Neuron (in vitro differentiated cells): Measurements from ENCODE around the gene AQP2.
A peak's percentile ranks its signal among the peaks of the same experiment; 100 is the strongest.

ENCODE experiments used
- H2AFZ ChIP-seq: one replicate; pipeline ENCODE4 v1.6.1; 2013; ENCODE audit warnings: low read depth, mild to moderate bottlenecking, inconsistent platforms, low read length, moderate library complexity
- H3K27me3 ChIP-seq: one replicate; pipeline ENCODE4 v1.6.1; 2013; ENCODE audit warnings: low read length; ENCODE audit not compliant: insufficient read depth
- H3K36me3 ChIP-seq: one replicate; pipeline ENCODE4 v1.6.1; 2013; ENCODE audit warnings: low read length; ENCODE audit not compliant: insufficient read depth
- H3K4me1 ChIP-seq: one replicate; pipeline ENCODE4 v1.6.1; 2013; ENCODE audit warnings: low read length; ENCODE audit not compliant: insufficient read depth
- H3K4me3 ChIP-seq: 2 replicates; pipeline ENCODE4 v1.5.1; 2013; ENCODE audit warnings: mild to moderate bottlenecking, low read length, moderate library complexity
- H3K9me3 ChIP-seq: one replicate; pipeline ENCODE4 v1.6.1; 2013; ENCODE audit warnings: low read length

The AQP2 gene

DNA sequence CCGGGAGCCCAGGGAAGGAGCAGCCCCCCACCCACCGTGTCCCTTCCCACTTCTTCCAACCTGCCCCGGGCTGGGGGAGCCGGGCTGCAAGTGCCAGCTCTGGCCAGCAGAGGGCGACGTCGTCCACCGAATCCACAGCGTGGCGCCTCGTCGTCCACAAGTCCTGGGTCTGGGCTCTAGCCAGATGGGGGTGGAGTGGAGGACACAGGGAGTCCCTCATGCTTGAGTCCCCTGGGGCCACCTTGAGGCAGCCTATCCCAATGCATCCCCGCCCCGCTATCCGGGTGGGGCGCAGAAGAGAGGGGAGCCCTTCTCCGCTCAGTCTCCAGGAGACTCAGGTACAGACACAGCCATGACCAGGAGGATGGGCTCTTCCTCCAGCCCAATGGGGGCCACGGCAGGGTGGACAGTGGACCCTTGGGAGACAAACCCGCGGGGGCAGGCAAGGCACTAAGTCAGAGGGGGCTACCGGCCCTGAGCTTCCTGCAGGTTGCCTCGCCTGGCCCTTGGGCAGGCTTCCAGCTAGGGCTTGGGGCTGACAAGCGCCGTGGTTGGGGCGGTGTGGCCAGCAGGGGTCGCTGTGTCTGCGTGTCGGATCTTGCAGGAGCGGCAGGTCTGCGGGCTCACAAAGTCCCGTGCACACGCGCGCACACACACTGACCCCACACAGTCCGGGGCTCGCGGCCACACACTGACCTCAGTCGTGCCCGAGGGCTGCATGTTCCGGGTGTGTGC, 16.7 kb downstream of the AQP2 start:
- Histone ChIP-seq H2AFZ (peak overlapping the region; percentile 66), H3K4me3 (peak overlapping the region; percentile 2), H3K9me3 (no peaks in the 10 kb centered on the region), H3K36me3 (no peaks in the 10 kb centered on the region), H3K4me1 (peaks cover 3% of the 10 kb centered on the region), H3K27me3 (peaks cover 19% of the 10 kb centered on the region)

DNA sequence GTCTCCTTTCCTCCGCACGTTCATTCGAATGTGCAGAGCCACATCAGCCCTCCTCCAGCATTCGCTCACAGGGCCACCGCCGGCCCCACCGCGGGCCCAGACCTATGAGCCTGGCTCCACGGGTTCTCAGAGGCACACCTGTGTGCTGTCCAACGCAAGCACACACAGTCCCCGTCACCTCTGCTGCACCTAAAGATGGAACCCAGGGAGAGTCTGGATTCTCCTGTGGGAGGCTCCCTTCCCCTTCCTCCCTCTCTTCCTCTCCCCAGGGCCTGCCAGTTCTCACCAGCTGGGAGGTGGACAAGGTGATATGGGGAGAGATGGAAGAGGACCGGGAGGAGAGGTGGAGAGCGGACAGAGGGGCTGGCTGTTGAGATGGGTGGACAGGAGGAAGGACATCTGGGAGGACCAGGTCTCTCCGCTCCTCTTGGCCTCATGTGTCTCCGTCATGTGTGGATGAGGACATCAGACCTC, 17.3 kb downstream of the AQP2 start:
- H3K36me3 ChIP-seq: no peaks in the 10 kb centered on the region
- H3K27me3 ChIP-seq: peaks cover 19% of the 10 kb centered on the region
- H3K4me1 ChIP-seq: peaks cover 3% of the 10 kb centered on the region
- no peaks in the 10 kb centered on the region for H3K9me3 ChIP-seq
- H3K4me3 ChIP-seq: no peak overlapping the region
- H2AFZ ChIP-seq: peak overlapping the region; percentile 39

DNA sequence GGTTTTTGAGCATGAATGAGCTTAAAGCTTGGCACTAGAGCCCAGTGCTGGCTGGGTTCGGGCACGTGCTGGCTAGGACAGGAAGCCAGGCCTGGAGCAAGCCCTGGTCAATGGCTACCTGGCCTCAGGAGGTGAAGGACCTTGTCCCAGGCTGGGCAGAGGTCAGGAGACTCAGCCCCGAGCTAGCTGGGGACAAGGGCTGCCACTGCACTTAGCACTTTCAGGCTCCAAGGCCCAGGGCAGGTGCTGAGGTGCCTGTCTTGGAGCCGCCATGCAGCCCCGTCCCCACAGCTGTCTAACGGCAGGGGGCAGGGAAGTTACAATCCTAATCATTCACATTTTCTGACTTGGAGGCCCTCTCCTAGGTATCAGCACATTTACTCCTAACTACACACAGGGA, 17.9 kb downstream of the AQP2 start:
- no peaks in the 10 kb centered on the region for H3K36me3 ChIP-seq
- no peak overlapping the region for H3K4me3 ChIP-seq
- peaks cover 19% of the 10 kb centered on the region for H3K27me3 ChIP-seq
- H2AFZ ChIP-seq: no peak overlapping the region
- peaks cover 3% of the 10 kb centered on the region for H3K4me1 ChIP-seq
- no peaks in the 10 kb centered on the region for H3K9me3 ChIP-seq

DNA sequence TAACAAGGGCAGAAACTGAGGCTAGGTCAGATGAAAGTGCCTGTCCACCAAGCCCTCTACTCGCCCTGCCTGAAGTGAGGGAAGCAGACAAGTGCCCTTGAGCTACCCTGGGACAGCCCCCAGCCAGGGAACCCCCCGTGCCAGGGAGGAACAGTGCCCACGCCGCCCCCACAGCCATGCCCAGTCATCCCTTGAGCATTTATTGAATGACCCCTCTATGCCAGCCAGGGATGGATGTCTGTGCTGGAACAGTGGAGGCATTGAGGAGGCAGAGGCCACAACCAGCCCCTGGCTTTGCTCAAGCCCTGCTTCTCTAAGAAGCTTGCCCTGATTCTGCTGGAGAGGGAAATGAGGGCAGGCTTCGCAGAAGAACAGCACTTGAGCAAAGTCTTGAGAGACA, 18.5 kb downstream of the AQP2 start:
- Histone ChIP-seq H3K36me3 (no peaks in the 10 kb centered on the region), H3K4me1 (peaks cover 3% of the 10 kb centered on the region), H2AFZ (no peak overlapping the region), H3K4me3 (no peak overlapping the region), H3K27me3 (peaks cover 19% of the 10 kb centered on the region), H3K9me3 (no peaks in the 10 kb centered on the region)

DNA sequence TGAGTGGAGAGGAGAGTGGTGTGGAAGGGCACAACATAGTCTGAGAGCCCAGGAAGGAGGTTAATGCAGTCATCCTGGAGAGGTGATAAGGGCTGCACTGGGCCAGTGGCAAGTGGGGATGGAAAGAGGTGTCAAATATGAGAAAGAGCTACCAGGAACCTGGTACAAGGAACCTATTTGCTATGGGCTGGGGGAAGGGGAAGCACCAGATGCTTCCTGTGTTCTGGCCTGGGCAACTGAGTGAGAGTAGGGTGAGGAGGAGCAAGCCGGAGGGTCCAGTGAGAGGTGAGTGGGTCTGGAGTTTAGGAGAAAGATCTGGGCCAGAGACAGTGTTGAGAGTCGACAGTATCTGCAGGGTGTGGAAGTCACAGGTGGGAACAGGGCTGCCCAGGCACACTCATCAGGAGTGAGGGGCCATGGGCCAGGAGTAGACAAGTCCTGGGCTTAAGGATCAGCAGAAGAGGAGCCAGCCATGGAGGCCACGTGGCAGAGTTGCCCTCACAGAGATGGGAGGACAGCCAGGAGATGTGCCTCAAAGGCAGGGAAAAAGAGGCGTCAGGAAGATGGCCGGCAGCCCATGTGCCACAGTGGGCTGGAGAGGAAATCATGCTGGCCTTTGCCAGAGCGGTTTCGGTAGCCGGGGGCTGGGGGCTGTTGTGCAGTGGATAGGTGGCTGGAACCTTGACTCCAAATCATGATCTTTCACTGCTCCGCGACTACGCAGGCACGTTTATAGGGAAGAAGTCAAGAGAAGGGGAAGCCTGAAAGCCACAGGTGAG, 19.3 kb downstream of the AQP2 start:
- Histone ChIP-seq H3K27me3 (peaks cover 19% of the 10 kb centered on the region), H3K36me3 (no peaks in the 10 kb centered on the region), H3K4me1 (peaks cover 3% of the 10 kb centered on the region), H3K4me3 (no peak overlapping the region), H3K9me3 (no peaks in the 10 kb centered on the region), H2AFZ (no peak overlapping the region)

DNA sequence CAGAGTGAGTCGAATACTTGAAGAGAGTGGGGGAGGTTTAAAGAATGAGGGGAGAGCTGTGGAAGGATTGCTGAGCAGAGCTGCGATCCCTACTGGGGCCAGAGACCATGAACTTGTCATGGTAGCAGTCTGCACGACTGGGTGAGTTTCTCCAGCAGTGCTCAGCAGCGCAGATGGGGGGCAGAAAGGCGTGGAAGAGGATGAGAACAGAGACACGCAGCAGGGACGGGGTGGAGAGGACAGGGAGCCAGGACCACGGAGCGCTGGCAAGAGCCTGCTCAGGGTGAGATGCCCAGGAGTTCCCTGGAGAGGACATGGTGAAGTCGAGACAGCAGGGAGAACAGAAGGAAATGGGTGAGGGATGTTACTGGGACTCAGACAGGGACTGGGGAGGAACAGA, 20.1 kb downstream of the AQP2 start:
- Histone ChIP-seq H3K9me3 (no peaks in the 10 kb centered on the region), H3K4me3 (no peak overlapping the region), H3K27me3 (peaks cover 19% of the 10 kb centered on the region), H3K36me3 (no peaks in the 10 kb centered on the region), H3K4me1 (peaks cover 3% of the 10 kb centered on the region), H2AFZ (no peak overlapping the region)

DNA sequence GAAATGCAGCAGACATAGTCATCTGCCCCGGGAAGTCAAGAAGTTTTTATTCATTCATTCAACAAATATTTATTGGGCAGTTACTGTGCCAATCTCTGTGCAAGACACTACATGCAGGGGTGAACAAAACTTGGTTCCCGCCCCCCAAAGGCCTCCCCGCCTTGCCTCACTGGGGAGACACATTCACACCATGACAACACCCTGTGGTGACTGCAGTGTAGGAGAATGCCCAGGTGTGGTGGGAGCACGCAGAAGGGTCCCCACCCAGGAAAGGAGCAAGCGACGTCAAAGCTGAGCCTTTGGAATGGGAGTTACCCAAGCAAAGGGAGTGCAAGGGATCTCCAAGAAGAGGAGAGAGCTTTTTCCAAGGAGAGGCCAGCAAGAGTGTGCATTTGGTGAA, 20.6 kb downstream of the AQP2 start:
- Histone ChIP-seq H3K27me3 (peaks cover 17% of the 10 kb centered on the region), H3K4me3 (no peak overlapping the region), H3K9me3 (no peaks in the 10 kb centered on the region), H3K36me3 (no peaks in the 10 kb centered on the region), H3K4me1 (peaks cover 3% of the 10 kb centered on the region), H2AFZ (no peak overlapping the region)

DNA sequence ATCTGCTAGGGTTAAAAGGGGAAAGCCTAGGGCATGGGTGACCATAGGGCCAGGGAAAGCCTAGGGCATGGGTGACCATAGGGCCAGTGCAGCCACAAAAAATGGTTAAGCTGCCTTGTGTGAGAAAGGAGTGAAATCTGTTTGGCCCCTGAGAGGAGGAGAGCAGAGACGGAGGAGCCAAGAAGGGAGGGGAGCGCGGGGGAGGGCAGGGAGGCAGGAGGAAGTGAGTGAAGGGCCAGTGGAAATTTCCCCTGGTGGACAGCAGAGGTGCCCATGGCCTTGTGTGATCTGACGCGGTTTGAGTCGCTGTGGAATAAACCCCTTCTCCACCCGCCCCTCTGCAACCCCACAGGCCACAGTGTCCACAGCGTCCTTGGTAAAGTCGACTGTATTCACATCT, 21.6 kb downstream of the AQP2 start:
- H3K36me3 ChIP-seq: no peaks in the 10 kb centered on the region

DNA sequence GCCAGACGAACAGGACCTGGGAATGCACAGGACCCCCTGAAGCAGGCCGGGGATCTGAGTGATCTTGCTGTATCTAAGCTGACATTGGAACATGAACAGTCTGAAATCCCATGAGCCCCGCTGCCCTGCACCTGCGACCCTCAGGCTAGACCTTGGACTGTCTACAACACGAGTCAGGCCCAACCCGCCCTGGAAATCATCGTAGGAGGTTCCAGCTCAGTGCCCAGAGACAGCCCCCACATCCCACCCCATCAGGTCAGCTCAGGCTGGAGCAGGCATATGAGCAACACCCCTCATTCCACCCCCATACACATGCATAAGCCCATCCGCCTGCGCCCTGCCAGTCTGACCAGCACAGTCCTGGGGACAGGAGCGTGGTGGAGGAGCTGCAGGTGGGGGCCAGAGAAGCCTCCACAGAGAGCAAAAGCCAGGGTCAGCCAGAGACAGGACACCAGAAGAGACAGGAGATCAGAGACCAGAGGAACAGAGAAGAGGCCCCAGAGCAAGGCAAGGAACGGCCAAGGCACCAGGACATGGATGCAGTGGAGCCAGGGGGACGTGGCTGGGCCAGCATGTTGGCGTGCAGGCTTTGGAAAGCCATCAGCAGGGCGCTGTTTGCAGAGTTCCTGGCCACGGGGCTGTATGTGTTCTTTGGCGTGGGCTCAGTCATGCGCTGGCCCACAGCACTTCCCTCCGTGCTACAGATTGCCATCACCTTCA, 22.3 kb downstream of the AQP2 start, which contains the start of gene AQP6:
Gene AQP6, plus strand, starts transcription at position 307 of the 720 bp plus-strand sequence. Its CDS starts 227 bp downstream, at position 534.
- no peaks in the 10 kb centered on the region for H3K4me1 ChIP-seq
- H3K27me3 ChIP-seq: peaks cover 17% of the 10 kb centered on the region
- no peaks in the 10 kb centered on the region for H3K9me3 ChIP-seq
- H3K4me3 ChIP-seq: no peak within 1 kb of the TSS
- H3K36me3 ChIP-seq: no peaks in the 10 kb centered on the region
- H2AFZ ChIP-seq: no peak within 1 kb of the TSS

More for the DNA sequence above, 21.6 kb downstream of the AQP2 start:
- H3K4me3 ChIP-seq: no peak overlapping the region
- H3K9me3 ChIP-seq: no peaks in the 10 kb centered on the region
- H3K27me3 ChIP-seq: peaks cover 17% of the 10 kb centered on the region
- H3K4me1 ChIP-seq: peaks cover 3% of the 10 kb centered on the region
- no peak overlapping the region for H2AFZ ChIP-seq

DNA sequence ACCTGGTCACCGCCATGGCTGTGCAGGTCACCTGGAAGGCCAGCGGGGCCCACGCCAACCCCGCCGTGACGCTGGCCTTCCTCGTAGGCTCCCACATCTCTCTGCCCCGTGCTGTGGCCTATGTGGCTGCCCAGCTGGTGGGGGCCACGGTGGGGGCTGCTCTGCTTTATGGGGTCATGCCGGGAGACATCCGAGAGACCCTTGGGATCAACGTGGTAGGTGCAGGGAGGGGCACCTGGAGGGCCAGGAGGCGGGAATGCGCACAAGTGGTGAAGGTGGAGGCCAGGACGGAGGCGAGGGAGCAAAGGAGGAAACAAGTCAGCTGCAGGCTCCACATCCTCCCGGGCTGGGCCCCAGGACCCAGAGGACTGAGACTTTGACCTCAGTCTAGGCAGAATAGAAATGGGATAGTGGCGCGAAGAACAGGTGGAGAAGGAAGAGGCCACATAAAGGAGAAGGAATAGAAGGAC, 22.9 kb downstream of the AQP2 start:
- no peaks in the 10 kb centered on the region for H3K36me3 ChIP-seq
- peaks cover 17% of the 10 kb centered on the region for H3K27me3 ChIP-seq
- H3K4me1 ChIP-seq: no peaks in the 10 kb centered on the region
- H2AFZ ChIP-seq: no peak overlapping the region
- no peak overlapping the region for H3K4me3 ChIP-seq
- H3K9me3 ChIP-seq: no peaks in the 10 kb centered on the region

DNA sequence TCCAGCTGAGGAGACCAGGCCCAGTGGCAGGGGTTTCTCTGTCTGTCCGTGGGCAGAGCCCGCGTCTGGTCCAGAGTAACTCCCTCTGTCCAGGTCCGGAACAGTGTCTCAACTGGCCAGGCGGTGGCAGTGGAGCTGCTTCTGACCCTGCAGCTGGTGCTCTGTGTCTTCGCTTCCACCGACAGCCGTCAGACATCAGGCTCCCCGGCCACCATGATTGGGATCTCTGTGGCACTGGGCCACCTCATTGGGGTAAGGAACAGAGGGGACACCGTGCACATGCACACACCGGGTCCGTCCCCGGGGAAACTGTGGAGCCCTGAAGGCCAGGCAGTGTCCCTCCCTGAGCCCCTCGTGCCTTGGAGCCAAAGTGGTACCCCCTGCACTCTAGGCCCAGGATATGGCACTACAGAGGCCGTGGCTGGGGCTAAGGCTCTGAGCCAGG, 23.7 kb downstream of the AQP2 start:
- H3K4me3 ChIP-seq: no peak overlapping the region
- no peaks in the 10 kb centered on the region for H3K4me1 ChIP-seq
- H3K36me3 ChIP-seq: no peaks in the 10 kb centered on the region
- H2AFZ ChIP-seq: no peak overlapping the region
- H3K9me3 ChIP-seq: no peaks in the 10 kb centered on the region
- H3K27me3 ChIP-seq: peaks cover 17% of the 10 kb centered on the region

DNA sequence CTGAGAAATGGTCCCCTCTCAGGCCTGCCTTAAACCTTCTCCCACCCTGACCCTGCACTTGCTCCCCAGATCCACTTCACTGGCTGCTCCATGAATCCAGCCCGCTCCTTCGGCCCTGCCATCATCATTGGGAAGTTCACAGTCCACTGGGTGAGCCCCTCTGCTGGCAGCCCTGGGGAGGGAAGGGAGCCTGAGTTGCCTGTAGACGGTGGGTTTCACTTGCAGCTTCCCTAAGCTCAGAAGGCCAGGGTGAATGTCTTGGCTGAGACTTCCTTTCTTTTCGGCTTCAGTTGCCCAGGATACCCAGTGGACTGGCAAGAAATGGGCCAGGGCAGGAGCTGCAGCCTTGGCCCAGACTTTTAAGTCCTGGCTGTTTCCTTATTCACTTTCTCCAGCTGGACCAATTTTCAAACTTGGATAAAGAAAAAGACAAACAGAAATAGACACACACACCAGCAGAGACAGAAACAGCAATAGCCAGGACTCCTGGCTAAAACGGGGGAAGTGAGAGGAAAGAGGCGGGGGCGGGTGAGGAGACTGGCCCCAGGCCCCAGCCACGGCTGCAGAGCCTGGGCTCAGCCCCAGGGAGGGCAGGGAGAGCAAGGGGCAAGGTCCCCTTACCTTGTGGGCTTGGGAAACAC, 24.3 kb downstream of the AQP2 start:
- Histone ChIP-seq H3K27me3 (peaks cover 13% of the 10 kb centered on the region), H3K4me1 (no peaks in the 10 kb centered on the region)

More for the DNA sequence above, 24.3 kb downstream of the AQP2 start:
- H3K4me3 ChIP-seq: no peak overlapping the region
- H3K9me3 ChIP-seq: no peaks in the 10 kb centered on the region
- no peak overlapping the region for H2AFZ ChIP-seq
- no peaks in the 10 kb centered on the region for H3K36me3 ChIP-seq
